Heart right ventricle (tissue), 16 donors: Measurements from ENCODE around the gene ANP32A. TPM values are rescaled to one million over a fixed set of nuclear protein-coding genes. Genes with fewer than 3 reads are reported as not detected.

ENCODE experiments used
- ATAC-seq, 8 donors: fragments of 200-7000 bp; cut with Tn5 transposase; one replicate each; pipeline ENCODE4 v1.9.1; 2020; ENCODE audit warnings: mild to moderate bottlenecking in 8 of 8, moderate library complexity in 8 of 8, moderate number of reproducible peaks in 1 of 8
- DNase-seq, 2 donors: peaks; one replicate each; pipeline ENCODE4 v3.0.0-alpha.2; 2020
- H3K27ac ChIP-seq, 10 donors: fragments of 200-600 bp; sonication (generic) in 2 of 10; one replicate each; pipeline versions ENCODE4 v1.5.0 to v1.8.0; 2020 to 2022; ENCODE audit warnings: mild to moderate bottlenecking in 3 of 10
- H3K27me3 ChIP-seq, 7 donors: fragments of 200-600 bp; one replicate each; pipeline ENCODE4 v1.8.0; 2021 to 2022; ENCODE audit warnings: mild to moderate bottlenecking in 2 of 7
- H3K36me3 ChIP-seq, 9 donors: fragments of 200-600 bp; sonication (generic) in 1 of 9; one replicate each; pipeline versions ENCODE4 v1.5.0 to v1.8.0; 2020 to 2022; ENCODE audit warnings: mild to moderate bottlenecking in 2 of 9
- H3K4me1 ChIP-seq, 9 donors: fragments of 200-600 bp; sonication (generic) in 1 of 9; one replicate each; pipeline versions ENCODE4 v1.5.0 to v1.8.0; 2020 to 2022; ENCODE audit warnings: mild to moderate bottlenecking in 4 of 9
- H3K4me3 ChIP-seq, 10 donors: fragments of 200-600 bp; sonication (generic) in 2 of 10; one replicate each; pipeline versions ENCODE4 v1.5.0 to v1.8.0; 2020 to 2022; ENCODE audit warnings: mild to moderate bottlenecking in 7 of 10, moderate library complexity in 2 of 10
- H3K9me3 ChIP-seq, 11 donors: fragments of 200-600 bp in 10 of 11; sonication (generic) in 2 of 11; one replicate each; pipeline versions ENCODE4 v1.5.0 to v1.8.0; 2013 to 2022; ENCODE audit warnings: mild to moderate bottlenecking in 2 of 11, control low read depth in 1 of 11, moderate library complexity in 1 of 11
- CTCF ChIP-seq, 9 donors: fragments of 200-600 bp; sonication (generic) in 2 of 9; IDR thresholded peaks; one replicate each; pipeline versions ENCODE4 v1.5.0 to v1.8.0; 2021 to 2022; ENCODE audit warnings: antibody characterized with exemption in 9 of 9, mild to moderate bottlenecking in 5 of 9, moderate library complexity in 1 of 9
- WGBS, 2 donors: extraction: QIAGEN DNeasy Blood & Tissue Kit; methylation state at CpG; one replicate each; pipeline ENCODE4 v1.1.7; 2013; ENCODE audit warnings: inconsistent platforms in 1 of 2; 5-methylcytosine and 5-hydroxymethylcytosine counted together
- intact Hi-C, 10 donors: fragments of 100-400 bp; cut with DNase I; formaldehyde crosslinking; loops; one replicate each; pipeline versions ENCODE4 v1.11.1 to v1.14.2; 2022
- polyA plus RNA-seq, 2 donors: library from polyadenylated mRNA; stranded (reverse); fragments of 200-250 nt; gene quantifications; one replicate each; pipeline ENCODE4 v1.2.3, GENCODE V29; 2013
- total RNA-seq, 10 donors: library from RNA; stranded (reverse); fragmentation: NEBNext Ultra II Directional in 3 of 10; extraction: Animal tissue kit (Norgen Biotek cat#: 25700) in 3 of 10; gene quantifications; one replicate each; pipeline versions ENCODE4 v1.2.1 to v1.2.4, GENCODE V29; 2021 to 2023
- donor health status: Arrhythmogenic right ventricular cardiomyopathy.
- donor health status: ischemic (EF 13 %, LVEDD 7.1; RV severe dilation, severe dysfunction).
- donor health status: healthy with polysubstance abuse.
- donor health status: DM: no; HTN: yes; CAD: no.
- donor health status: DM: no; HTN: no; CAD: no.
- donor health status: ischemic (EF 25% LVEDD 6.9; RV normal size, moderate dysfunction).
- donor health status: ischemic (EF 25% LVEDD 5.7; RV mildly dilated, moderate dysfunction).
- donor health status: healthy.
- donor health status: DM: yes; HTN: yes; CAD: no.
- donor health status: Ischemic cardiomyopathy.
- donor health status: ischemic (EF 35%, LVEDD 5.7; RV mildly dilated, moderate dysfunction).
- donor health status: nonischemic (EF 11% LVEDD 7.7; RV severe dilation, severe dysfunction).
- donor health status: DM: yes; HTN: yes; CAD: no.
- donor health status: PGD.
- donor health status: ischemic (EF 29% LVEDD 5.4; RV normal size, mild dysfunction).
- donor health status: nonischemic (EF 23%, LVEDD 6.1; RV moderate dilation, normal function).

The ANP32A gene
- total and polyA plus RNA-seq, 12 donors = 87.3 to 201 (median 146) TPM

GRCh38 chr15:68791431-68792283 lies 29.0 kb downstream of the ANP32A start:
- Histone ChIP-seq H3K27me3 (no peaks in the 10 kb centered on the region), H3K36me3 (peaks cover 0 to 11% (median 0%) of the 10 kb centered on the region in 9 donors), H3K4me3 (no peak overlapping the region), H3K4me1 (peaks cover 61 to 100% (median 90%) of the 10 kb centered on the region in 9 donors), H3K9me3 (no peaks in the 10 kb centered on the region), H3K27ac (peak overlapping the region in 8 of 10 donors; percentile 19 to 91 (median 80))
- ATAC-seq (peak in 1 of 8 donors; percentile 6), DNase-seq (no peak)
- intact Hi-C loops = no loop called here
- TF ChIP-seq CTCF (IDR thresholded peaks at IDR 0.05) = no peak
- WGBS, 2 donors = 58% methylated on average over 3 of the region's 3 CpGs

DNA sequence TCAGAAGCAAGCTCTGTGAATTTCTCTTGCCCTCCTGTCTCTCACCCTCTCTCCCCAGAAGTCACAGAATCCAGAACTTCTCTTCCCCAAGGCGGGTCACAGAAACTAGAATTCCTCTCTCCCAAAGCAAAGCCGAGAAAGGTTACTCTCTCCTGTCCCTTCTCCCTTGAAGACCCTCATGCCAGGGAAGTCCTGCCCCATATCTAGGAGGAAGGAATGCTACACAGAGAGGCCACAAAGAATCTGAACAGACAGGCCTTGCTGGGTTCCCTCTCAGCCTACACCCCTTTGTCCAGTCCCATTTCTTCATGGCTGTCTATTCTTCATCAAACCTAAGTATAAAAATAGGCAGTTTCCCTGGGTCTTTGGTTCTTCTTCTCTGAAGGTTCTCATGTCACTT lies 29.8 kb downstream of the ANP32A start:
- Histone ChIP-seq H3K27ac (peak overlapping the region in 6 of 10 donors; percentile 57 to 91 (median 76)), H3K27me3 (no peaks in the 10 kb centered on the region), H3K4me3 (no peak overlapping the region), H3K36me3 (peaks cover 0 to 18% (median 0%) of the 10 kb centered on the region in 9 donors), H3K4me1 (peaks cover 58 to 92% (median 83%) of the 10 kb centered on the region in 9 donors), H3K9me3 (no peaks in the 10 kb centered on the region)
- intact Hi-C loops = no loop called here
- no peak for DNase-seq
- ATAC-seq = no peak
- no peak for TF ChIP-seq CTCF (IDR thresholded peaks at IDR 0.05)
- 90 to 100% methylated on average over 2 of the region's 2 CpGs for WGBS, 2 donors

DNA sequence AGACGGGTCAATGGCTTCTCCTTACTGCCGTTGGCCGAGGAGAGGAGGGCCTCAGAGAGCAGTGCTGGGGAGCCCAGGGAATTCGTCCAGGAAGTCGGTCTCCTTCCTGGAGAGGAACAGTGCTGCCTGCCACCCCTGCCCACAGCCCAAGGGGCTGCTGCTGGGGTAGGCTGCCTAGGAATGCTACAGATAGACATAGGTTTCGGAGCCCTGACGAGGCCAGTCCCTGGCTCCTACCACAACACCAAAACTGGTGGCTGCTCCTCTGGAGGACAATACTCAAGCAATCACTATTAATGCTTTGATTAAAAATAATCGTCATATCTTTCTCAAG lies 30.5 kb downstream of the ANP32A start:
- TF ChIP-seq CTCF (IDR thresholded peaks at IDR 0.05) = no peak
- intact Hi-C loops = no loop called here
- 35 to 50% methylated on average over 8 of the region's 8 CpGs for WGBS, 2 donors

GRCh38 chr15:68789534-68790241 lies 31.0 kb downstream of the ANP32A start:
- Histone ChIP-seq H3K9me3 (no peaks in the 10 kb centered on the region), H3K27me3 (no peaks in the 10 kb centered on the region), H3K36me3 (peaks cover 0 to 30% (median 10%) of the 10 kb centered on the region in 9 donors), H3K4me1 (peaks cover 50 to 81% (median 70%) of the 10 kb centered on the region in 9 donors), H3K4me3 (no peak overlapping the region), H3K27ac (peak overlapping the region in 9 of 10 donors; percentile 17 to 91 (median 61))
- ATAC-seq (peak in 7 of 8 donors; percentile 14 to 31 (median 25)), DNase-seq (peak; percentile 18 to 48)
- 44 to 46% methylated on average over 7 of the region's 7 CpGs for WGBS, 2 donors
- intact Hi-C loops = loop anchor here in 5 of 10 donors (5.0 to 10.0 kb wide), 3 partner anchors 38 to 85 kb away; no protein-coding TSS in a partner anchor
- no peak for TF ChIP-seq CTCF (IDR thresholded peaks at IDR 0.05)

More for the DNA sequence above, 30.5 kb downstream of the ANP32A start:
- Histone ChIP-seq H3K27ac (peak overlapping the region in 9 of 10 donors; percentile 17 to 91 (median 61)), H3K27me3 (no peaks in the 10 kb centered on the region), H3K36me3 (peaks cover 0 to 25% (median 5%) of the 10 kb centered on the region in 9 donors), H3K9me3 (no peaks in the 10 kb centered on the region), H3K4me3 (no peak overlapping the region), H3K4me1 (peaks cover 54 to 86% (median 76%) of the 10 kb centered on the region in 9 donors)
- ATAC-seq (peak in 3 of 8 donors; percentile 5 to 13 (median 8)), DNase-seq (no peak)
